ENCODE results near the gene TARP.
"Not testable (repeated sequence)": the region's sequence is repeated elsewhere in the genome, so short reads cannot be mapped to it uniquely, and the experiment has no call there.

Gene TARP

DNA sequence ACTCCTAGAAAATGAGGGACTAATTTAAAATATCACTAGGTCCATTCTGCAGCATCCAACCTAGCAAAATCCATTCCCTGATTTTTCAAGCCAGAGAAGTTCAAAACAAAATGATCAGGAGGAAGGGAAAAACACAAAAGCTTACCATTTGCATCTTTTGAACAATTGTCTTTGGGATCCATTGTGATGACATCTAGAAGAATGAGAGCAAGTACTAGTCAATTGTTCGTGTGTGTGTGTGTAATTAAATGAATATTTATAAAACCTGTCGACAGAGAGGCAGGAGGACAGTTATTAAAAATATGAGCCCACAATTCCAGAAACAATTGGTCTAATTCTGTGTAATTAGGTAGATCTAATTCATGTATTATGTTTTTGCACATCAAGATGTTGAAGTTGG lies 11.4 kb downstream of the TARP start:
- DNase-seq (ENCODE audit: low read depth) = not testable (repeated sequence)

DNA sequence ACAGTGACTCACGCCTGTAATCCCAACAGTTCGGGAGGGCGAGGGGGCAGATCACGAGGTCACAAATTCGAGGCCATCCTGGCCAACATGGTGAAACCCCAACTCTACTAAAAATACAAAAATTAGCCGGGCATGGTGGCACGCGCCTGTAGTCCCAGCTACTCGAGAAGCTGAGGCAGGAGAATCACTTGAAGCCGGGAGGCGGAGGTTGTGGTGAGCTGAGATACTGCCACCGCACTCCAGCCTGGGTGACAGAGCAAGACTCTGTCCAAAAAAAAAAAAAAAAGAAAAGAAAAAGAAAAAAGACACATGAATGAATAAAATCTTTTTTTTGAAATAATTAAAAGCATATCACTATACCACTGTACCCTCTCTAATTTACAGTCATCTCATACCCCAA lies 11.8 kb downstream of the TARP start:
- DNase-seq (ENCODE audit: low read depth) = not testable (repeated sequence)

GRCh38 chr7:38259157-38259556 lies 14.3 kb downstream of the TARP start:
- not testable (repeated sequence) for DNase-seq (ENCODE audit: low read depth)

DNA sequence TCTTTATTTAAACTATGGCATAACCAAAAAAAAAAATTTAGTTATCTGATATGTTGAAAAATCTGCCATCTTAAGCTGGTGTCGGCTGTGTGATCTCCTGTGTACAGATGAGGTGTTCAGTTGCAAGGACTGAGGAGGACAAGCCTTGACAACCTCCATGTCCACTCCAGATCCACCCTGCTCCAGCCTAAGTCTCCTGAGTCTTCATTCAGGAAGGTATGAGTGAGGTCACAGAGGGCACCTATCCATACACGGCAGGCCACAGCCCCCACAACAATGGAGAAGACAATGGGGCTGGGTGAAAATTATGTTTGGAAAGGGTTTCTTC lies 16.1 kb downstream of the TARP start:
- DNase-seq (ENCODE audit: low read depth) = no peak

- not testable (repeated sequence) for DNase-seq (ENCODE audit: low read depth)
Observed at GRCh38 chr7:38249849-38250248, 23.6 kb downstream of the TARP start.

- DNase-seq (ENCODE audit: low read depth) = no peak
Observed at GRCh38 chr7:38248069-38248567, 25.3 kb downstream of the TARP start.

DNA sequence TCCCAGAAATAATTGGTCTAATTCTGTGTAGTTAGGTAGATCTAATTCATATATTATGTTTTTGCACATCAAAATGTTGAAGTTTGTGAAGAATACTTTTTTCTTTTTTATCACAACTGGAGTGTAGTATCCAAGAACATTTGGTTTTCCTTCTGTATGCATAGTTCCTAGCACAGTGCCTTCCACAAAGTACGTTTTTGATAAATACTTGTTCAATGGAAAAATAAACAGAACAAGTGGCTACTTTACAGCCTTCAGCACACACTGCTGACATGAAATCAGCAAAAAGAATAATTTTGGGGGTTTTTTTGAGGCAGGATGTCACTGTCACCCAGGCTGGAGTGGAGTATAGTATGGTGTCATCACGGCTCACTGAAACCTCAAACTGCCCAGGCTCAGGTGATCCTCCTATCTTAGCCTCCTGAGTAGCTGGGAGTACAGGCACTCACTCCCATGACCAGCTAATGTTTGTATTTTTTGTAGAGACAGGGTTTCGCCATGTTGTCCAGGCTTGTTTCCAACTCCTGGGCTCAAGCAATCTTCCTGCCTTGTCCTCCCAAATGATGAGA lies 27.9 kb downstream of the TARP start:
- DNase-seq (ENCODE audit: low read depth) = no peak

DNA sequence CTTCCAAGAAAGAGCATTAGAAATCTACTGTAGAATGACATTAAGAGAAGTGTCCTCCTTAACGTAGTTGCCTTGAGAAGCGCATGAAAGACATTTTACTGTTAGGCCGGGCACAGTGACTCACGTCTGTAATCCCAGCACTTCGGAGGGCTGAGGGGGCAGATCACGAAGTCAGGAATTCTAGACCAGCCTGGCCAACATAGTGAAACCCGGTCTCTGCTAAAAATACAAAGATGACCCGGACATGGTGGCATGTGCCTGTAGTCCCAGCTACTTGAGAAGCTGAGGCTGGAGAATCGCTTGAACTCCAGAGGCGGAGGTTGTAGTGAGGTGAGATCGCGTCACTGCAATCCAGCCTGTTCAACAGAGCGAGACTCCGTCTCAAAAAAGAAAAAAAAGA lies 28.9 kb downstream of the TARP start:
- DNase-seq (ENCODE audit: low read depth) = no peak

DNA sequence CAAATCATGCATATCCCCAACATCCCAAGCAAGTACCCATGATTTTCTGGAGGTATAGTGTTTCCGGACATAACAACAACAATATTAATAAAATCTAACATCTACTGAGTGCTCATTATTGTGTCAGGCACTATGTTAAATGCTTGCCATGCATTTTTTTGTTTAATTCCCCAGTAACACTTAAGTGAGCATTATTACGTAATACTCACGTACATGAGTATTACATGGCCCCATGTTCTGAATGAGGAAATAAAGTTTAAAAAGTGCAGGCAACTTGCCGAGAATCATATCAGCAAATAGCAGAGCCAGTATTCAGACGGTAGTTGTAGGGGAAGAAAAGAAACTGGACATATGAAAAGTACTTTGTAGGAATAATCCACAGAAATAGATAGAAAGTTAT lies 30.1 kb downstream of the TARP start:
- not testable (repeated sequence) for DNase-seq (ENCODE audit: low read depth)

- DNase-seq (ENCODE audit: low read depth) = no peak
Observed at GRCh38 chr7:38242814-38243213, 30.6 kb downstream of the TARP start.

- no peak for DNase-seq (ENCODE audit: low read depth)
Observed at GRCh38 chr7:38241071-38241470, 32.4 kb downstream of the TARP start.

GRCh38 chr7:38239129-38239528 lies 34.3 kb downstream of the TARP start:
- not testable (repeated sequence) for DNase-seq (ENCODE audit: low read depth)

DNA sequence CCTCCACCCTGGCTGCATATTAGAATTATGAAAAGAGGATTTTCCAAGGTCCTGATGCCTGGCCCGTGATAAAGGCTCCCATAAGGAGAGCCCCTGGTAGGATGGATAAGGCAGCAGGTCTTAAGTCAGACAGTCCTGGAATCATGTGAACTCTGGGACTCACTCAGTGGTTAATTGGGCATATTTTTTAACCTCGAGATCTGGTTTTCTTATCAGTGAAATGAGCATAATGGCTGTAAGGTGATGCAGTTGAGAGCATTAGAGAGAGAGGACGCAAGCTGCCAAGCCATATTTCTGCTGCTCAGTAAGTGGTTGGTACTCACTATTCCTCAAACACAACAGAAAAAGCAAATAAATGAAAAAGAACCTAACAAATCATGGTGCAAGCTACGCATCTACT lies 37.8 kb downstream of the TARP start:
- DNase-seq (ENCODE audit: low read depth) = no peak

GRCh38 chr7:38234759-38235158 lies 38.7 kb downstream of the TARP start:
- DNase-seq (ENCODE audit: low read depth) = not testable (repeated sequence)

DNA sequence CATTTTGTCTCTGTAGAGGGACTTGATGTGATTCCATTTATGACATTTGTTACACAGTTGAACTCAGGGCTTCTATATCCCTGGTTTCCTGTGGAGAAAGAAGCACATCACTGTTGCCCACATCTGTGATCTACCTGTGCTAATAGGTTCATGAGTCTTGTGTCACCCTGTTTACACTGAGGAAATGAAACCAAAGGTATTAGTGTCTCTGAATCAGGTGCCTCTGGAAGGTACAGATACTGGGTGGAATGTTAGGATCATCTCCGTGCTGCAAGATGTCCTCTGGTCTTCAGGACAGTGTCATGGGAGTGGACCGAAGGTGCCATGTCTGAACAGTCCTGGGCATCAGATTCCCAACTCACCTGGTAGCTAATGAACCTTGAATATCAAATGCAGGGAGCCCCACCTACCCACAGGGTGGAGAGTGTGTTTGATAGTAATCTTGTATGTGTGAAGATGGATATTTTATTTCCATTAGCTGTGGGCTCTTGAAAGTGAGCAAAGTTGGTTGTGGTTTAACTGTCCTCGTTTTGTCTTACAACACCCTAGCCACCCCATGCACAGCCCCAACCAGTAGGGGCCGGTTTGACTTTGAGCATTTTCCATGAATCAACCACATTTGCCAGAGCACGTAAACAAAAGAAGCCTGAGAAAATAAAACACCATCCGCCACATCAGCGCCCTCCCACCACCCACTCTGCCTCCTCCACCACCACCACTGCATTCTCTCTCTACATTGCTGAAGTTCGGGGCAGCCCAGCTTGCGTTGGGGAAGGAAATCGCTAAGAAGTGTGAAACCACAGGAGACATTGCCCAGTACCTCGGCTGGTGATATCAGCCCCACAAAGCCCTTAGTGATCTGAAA lies 40.7 kb downstream of the TARP start:
- DNase-seq (ENCODE audit: low read depth) = peak; percentile 69

- DNase-seq (ENCODE audit: low read depth) = no peak
Observed at GRCh38 chr7:38229884-38230642, 43.4 kb downstream of the TARP start.

DNA sequence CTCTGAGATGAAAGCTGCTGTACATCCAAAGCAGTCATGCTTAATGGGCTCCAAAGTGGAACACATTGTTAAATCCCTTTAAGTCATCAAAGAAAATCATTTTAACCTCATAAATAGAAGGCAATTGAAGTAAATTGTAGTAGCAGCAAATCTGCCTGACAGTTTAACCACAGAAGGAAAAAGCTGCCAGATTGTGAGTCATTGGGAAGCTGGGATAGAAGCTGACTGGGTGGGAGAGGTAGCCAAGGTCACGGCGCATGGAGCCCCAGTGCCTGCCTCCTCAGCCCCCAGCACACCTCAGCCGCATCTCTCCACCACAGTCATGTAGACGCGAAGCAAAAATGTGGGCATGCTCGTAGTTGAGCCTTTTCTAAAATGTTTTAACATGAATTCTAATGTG lies 44.0 kb downstream of the TARP start:
- no peak for DNase-seq (ENCODE audit: low read depth)

DNA sequence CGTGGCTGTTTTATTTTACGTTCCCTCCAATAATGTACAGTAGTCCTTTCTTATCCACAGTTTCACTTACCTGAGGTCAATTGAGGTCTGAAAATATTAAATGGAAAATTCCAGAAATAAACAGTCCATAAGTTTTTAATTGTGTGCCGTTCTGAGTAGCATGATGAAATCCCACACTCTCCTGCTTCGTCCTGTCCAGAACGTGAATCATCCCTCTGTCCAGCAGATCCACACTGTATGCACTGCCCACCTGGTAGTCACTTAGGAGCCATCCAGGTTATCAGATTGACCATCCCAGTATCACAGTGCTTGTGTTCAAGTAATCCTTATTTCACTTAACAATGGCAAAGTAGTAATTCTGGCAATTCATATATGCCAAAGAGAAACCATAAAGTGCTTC lies 49.0 kb downstream of the TARP start:
- no peak for DNase-seq (ENCODE audit: low read depth)

DNA sequence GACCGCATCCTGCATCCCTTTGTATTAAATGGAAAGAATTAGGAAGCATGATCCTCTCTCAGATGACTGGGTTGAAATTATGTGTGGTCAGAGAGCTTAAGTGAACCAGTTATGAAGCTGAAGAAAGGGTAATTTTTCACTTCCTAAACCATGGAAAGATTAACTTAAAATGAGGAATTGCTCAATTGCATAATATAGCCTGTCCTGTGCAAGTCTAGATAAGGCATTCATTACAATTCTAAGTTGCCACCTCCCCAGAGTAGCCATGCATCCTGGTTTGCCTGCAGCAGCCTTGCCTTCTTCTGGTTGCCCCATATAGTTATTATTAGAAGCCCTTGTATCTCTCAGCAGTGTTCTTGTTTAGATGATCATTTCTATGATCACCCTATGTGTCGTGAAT lies 50.1 kb downstream of the TARP start:
- no peak for DNase-seq (ENCODE audit: low read depth)

DNA sequence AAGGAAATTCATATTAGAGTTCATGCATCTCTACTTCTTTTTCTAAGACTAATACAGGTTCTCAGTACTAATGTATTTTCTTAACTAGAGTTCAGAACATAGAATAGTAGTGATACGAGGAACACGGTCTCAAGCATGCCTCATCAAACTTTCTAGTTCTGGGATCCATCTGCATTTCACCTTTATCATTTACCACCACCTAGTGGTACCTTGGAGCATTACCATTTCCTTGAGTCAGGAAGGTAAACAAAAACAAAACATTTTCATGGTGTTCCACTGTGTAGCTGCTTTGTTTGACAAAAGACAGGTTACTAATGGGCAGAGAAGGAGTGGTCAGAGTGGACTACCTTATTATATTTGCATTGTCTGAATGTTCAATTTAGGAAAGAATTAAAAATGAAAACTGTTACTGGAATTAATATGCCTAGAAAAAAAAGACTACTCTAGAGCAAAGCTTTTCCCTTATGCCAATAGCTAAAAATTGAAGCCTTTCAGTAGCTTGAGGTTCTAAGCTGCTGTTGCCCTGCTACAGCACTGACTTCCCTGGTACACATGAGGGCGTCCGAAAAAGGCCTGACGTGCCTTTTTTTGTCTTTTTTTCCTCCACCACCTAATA lies 50.8 kb downstream of the TARP start:
- DNase-seq (ENCODE audit: low read depth) = no peak

DNA sequence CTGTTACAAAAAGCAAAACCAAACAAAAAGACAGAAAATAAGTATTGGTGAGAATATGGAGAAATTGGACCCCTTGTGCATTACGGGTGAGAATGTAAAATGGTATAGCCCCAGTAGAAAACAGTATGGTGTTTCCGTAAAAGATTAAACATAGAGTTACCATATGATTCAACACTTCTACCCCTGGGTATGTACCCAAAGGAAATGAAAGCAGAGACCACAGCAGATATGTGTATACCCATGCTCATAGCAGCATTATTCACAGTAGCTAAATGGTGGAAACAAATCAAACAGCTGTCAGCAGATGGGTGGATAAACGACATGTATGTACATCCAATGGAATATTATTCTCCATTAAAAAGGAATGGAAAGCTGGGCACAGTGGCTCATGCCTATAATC lies 53.0 kb downstream of the TARP start:
- no peak for DNase-seq (ENCODE audit: low read depth)

GRCh38 chr7:38217672-38218071 lies 55.8 kb downstream of the TARP start:
- DNase-seq (ENCODE audit: low read depth) = no peak

All from activated T-helper 9 cell treated with anti-CD3 and anti-CD28 coated beads, Interleukin-2, amount 50 U/mL, for 16 hours (primary cell).